GF-D8 (cell line): ENCODE data around the gene DOP1A.

Experiments used
- DNase-seq: peaks from one replicate; lab custom pipeline; 2025; lab: John Stamatoyannopoulos, UW

Gene DOP1A

GRCh38 chr6:83067448-83068439 lies at the start of gene DOP1A:
Gene DOP1A (plus strand): TSS chr6:83067671. CDS start chr6:83096978, 29,307 bp downstream.
- peak; percentile 85 for DNase-seq

GRCh38 chr6:83019741-83020140 lies 47.7 kb upstream of the DOP1A start:
- no peak for DNase-seq

- no peak for DNase-seq
These were observed 35.8 kb upstream of the DOP1A start for GRCh38 chr6:83031689-83032088.

- no peak for DNase-seq
These were observed 29.2 kb upstream of the DOP1A start for GRCh38 chr6:83038246-83038645.

- DNase-seq, result no peak
These were observed 24.9 kb upstream of the DOP1A start for GRCh38 chr6:83042467-83043053.

- no peak for DNase-seq
These were observed 23.2 kb upstream of the DOP1A start for GRCh38 chr6:83044091-83044768.

- DNase-seq, result no peak
These were observed 20.3 kb upstream of the DOP1A start for GRCh38 chr6:83047065-83047754.

GRCh38 chr6:83051377-83052172 lies 15.9 kb upstream of the DOP1A start:
- DNase-seq, result no peak

GRCh38 chr6:83053678-83054077 lies 13.8 kb upstream of the DOP1A start:
- DNase-seq, result no peak

- no peak for DNase-seq
These were observed 12.0 kb upstream of the DOP1A start for GRCh38 chr6:83055366-83055964.

GRCh38 chr6:83057705-83058321 lies 9.7 kb upstream of the DOP1A start:
- no peak for DNase-seq

- DNase-seq, result no peak
These were observed 6.3 kb upstream of the DOP1A start for GRCh38 chr6:83061190-83061589.

GRCh38 chr6:83062225-83062624 lies 5.2 kb upstream of the DOP1A start:
- no peak for DNase-seq

- peak; percentile 42 for DNase-seq
These were observed 1.8 kb upstream of the DOP1A start, which contains the start of gene UBE3D for GRCh38 chr6:83065511-83066192. Gene UBE3D (minus strand): TSS chr6:83065841. CDS start chr6:83065718, 123 bp downstream.

GRCh38 chr6:83068616-83069015 lies 1.1 kb downstream of the DOP1A start:
- no peak for DNase-seq

GRCh38 chr6:83069633-83070032 lies 2.2 kb downstream of the DOP1A start:
- DNase-seq, result no peak

- peak; percentile 27 for DNase-seq
These were observed 3.6 kb downstream of the DOP1A start for GRCh38 chr6:83071023-83071422.

GRCh38 chr6:83071707-83072106 lies 4.2 kb downstream of the DOP1A start:
- no peak for DNase-seq

- no peak for DNase-seq
These were observed 5.3 kb downstream of the DOP1A start for GRCh38 chr6:83072726-83073125.

GRCh38 chr6:83073615-83074014 lies 6.1 kb downstream of the DOP1A start:
- DNase-seq, result no peak
